Measurements from ENCODE around the gene SRC.

The SRC gene

DNA sequence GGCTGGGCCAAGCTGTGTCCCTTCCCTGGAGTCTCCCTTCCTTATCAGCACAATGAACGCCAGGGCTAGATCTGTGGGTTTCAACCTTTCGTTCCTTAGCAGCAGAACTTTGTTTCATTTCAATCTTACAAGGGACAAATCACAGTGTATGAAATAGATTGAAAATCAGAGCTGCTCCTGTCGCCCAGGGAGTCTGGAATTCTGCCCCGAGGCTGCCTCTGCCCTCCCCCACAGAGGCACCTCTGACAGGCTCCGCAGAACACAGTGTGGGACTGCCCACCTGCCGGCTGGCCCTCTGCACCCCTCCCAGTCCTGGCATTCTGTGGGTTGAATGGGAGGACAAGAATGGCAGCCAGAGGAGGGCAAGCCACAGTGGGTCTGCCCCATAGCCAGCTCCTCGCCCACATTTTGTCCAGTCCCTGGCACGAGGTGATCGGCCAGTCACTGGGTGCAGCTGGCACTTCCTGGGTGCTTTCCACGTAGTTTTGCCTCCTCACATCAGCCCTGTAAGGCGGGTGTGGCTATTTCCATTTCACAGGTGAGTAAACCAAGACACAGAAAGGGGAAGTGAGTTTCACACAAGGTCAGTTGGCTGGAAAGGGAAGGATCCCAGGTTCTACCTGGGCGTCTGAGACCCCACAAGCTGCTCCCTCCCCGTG is 30.4 kb upstream of the SRC start:
- no peak for DNase-seq

GRCh38 chr20:37316116-37316774 is 29.7 kb upstream of the SRC start:
- DNase-seq = no peak

DNA sequence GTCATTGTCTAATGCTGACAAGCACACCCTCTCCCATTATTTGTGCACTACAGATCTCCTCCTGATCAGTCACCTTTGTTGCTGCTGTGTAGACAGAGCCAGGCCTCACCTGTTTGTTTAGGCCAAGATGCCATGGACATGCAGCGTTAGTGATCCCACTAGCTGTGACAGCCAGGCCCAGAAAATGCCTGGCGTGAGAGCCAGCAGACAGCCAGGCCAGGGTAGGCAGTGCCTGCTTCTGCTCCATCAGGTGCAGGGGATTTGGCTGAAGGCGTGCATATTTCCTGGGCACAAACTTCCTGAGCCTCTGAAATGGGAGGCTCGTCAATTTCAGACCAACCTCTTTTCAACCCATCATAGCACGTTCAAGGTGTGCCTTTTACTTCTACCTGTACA is 29.2 kb upstream of the SRC start:
- DNase-seq = no peak

GRCh38 chr20:37317316-37317715 is 28.6 kb upstream of the SRC start:
- no peak for DNase-seq

DNA sequence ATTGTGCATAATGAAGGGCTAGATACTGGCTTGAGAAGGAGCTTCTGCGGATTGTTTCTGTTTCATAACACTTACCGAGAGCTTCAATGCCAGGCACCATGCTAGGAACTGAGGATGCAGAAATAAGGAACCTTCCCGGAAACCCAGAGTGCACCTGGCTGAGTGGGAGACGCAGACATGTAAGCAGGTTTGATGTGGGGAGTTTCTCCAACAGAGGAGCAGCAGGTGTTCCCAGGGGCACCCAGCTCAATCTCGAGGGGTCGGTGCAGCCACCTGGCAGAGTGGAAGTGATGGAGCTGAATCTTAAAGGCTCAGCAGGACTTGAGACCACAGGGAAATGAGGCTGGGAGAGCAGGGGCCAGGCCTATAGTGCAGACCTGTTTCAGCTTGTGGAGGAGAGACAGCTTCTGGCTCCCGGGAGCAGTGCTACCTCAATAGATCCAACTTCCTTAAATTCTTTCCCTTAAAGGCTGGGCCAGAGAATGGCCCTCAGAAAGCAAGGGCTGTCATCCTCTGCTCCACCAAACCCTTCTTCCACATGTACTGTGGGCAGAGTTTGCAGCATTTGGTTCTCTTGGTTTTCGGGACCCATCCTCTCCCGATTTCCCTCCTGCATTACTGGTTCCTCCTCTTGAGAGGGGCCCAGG is 27.8 kb upstream of the SRC start:
- DNase-seq = no peak

DNA sequence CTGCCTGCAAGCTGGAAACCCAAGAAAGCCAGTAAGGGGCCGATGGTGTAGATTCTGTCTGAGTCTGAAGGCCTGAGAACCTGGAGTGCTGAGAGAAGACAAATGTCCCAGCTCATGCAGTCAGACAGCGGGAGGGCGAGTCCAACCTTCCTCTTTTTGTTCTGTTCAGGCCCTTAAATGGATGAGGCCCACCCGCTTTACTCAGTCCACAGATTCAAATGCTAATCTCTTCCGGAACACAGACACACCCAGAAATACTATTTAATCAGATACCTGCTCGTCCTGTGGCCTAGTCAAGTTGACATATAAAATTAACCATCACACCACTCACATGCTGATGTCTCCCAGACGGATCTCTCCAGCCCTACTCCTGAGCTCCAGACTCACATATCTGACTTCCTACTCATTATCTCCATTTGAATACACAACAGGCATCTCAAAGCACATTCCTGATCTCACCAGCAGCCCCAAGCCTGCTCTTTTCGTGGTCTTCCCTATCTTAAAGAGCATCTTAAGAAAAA is 26.7 kb upstream of the SRC start:
- DNase-seq = no peak

GRCh38 chr20:37323985-37324384 is 22.0 kb upstream of the SRC start:
- no peak for DNase-seq

DNA sequence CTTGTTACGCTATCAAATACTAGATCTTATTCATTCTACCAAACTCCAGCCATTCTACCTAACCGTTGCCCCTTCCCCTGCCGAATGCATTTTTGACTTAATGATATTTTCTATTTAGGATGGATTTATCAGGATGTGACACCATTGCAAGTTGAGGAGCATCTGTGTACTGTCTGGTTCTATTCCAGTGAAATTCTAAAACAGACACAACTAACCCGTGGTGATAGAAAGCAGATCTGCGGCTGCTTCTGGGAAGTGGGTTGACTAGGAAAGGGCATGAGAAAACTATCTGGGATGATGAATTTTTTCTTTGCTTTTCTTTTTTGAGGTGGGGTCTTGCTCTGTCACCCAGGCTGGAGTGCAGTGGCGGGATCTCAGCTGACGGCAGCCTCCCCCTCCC is 20.7 kb upstream of the SRC start:
- no peak for DNase-seq

DNA sequence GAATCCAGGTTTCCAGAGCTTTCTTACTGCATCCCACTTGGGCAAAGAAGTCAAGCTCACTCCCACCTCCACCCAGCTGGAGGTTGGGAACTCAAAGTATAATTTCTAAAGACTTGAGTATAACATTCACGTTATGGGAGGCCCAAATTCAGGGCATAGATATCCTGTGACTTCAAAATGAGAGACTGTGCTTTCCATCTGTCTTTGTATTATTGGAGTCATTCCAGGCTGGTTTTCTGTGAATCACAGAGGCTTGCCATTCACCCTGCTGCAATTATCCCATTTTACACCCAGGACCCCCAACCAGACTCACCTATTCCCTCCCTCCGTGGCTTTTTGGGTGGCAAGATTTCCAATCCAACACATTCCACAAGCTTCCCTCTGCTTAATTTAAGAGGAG is 19.3 kb upstream of the SRC start:
- DNase-seq = no peak

DNA sequence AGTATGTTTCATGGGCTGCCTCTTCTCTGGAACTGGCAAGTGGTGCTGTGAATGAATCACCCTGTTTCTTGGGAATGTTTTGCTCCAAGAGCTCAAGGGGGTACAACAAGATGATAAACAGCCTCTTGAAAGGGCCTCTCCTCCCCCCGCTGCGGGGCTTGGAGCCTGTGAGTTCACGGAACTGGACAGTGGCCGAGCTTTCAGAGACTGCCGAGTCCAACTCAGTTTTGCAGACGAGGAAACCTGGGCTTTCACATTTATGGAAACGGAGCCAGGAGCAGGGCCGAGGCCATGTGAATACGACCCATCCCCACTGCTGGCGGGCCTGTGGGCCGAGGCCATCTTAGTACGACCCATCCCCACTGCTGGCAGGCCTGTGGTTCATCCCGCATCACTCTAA is 18.2 kb upstream of the SRC start:
- DNase-seq = no peak

- DNase-seq = no peak
These were observed 17.6 kb upstream of the SRC start for GRCh38 chr20:37328149-37328945.

DNA sequence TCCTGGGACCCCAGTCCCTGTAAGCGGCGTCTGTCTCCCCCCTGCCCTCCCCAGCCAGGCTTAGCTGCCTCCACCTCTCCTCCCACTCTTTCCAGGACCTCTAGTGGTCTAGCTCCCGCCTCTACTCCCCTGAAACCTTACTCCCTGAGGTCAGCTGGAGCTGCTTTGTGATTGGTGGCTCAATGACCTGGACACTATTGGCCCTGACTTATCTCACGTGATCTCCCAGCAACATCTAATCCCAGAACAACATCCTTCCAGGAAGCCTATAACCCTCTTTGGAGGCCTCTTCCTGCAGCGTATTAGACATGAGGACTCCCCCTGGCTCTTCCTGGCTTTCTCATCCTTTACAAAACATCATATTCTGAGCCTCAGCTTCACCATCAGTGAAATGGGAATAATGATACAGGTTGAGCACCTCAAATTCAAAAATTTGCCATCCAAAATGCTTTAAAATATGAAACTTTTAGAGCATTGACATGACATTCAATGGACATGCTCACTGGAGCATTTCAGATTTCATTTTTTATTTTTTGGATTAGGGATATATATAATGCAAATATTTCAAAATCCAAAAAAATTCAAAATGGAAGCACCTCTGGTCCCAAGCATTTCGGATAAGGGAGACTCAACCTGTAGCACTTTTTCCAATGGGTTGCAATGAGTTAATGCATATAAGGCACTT is 16.3 kb upstream of the SRC start:
- DNase-seq = no peak

DNA sequence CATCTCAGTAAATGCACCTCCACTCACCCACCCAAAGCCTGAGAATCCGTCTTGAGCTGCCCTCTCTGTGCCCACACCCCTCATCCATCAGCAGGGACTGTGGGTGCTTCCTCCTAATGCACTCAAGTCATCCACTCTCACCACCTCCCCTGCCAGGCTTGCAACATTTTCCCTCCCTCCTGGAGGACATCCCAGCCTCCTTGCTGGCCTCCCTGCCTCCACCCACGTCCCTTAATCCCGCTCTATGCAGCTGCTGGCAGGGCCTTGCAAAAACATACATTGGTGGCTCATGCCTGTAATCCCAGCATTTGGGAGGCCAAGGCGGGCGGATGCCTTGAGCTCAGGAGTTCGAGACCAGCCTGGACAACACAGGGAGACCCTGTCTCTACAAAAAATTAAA is 15.6 kb upstream of the SRC start:
- no peak for DNase-seq

DNA sequence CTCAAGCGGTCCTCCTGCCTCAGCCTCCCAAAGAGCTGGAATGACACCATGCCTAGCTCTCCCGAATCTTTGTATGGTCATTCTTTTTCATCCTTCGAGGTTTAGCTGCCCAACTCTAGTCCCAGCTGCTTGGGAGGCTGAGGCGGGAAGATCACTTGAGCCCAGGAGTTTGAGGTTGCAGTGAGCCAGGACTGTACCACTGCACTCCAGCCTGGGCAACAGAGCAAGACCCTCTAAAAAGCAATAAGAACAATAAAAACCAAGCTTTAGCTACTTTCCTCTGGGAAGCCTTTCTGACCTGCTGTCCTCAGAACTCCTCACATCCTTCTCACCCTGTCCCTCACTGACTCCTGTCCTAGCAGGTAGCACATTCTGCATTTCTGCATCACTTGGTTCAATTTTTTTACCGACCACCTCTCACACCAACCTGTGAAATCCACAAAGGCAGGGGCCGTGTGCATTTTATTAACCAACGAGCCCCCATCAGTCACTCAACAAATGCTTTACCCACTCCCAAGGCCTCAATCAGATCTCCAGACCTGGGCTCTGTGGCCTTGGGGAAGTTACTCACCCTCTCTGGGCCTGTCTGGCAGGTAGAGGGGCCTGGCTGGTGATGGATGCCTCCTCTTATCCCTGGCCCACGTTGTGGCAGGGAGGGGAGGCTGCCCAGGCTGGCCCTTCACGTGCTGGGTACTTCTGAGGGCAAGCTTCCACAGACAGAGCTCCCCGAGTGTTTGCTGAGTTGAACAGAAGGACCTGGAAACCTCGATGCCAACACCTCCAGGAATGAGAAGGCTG is 14.7 kb upstream of the SRC start:
- DNase-seq = no peak

DNA sequence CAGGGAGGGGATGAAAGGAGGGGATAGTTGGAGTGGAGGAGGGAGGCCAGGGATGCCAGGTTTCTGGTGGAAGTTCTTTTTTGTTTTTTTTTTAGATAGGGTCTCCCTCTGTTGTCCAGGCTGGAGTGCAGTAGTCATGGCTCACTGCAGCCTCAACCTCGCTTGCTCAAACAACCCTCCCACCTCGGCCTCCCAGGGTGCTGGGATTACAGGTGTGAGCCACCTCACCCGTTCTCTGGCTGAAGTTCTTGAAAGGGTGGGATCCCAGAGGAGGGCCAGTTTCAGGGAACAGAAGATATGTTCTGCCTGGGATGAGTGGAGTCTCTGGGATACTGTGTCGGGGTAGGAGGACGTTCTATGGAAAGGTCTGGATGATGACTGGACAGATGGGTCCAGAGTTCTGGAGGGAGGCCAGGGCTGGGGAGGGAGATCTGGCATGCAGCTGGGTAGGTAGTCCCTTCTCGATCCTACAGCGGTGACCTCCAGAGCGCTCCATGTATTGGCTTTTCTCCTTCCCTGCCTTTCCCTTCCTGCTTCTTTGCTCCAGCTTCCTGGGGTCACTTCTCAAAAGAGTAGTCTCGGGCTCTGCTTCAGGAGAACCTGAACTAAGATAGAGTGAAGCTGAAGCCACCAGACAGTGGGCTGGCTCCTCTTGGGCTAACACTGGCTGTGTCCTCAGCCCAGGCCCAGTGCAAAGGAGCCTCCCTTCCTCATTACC is 12.7 kb upstream of the SRC start:
- DNase-seq = no peak

DNA sequence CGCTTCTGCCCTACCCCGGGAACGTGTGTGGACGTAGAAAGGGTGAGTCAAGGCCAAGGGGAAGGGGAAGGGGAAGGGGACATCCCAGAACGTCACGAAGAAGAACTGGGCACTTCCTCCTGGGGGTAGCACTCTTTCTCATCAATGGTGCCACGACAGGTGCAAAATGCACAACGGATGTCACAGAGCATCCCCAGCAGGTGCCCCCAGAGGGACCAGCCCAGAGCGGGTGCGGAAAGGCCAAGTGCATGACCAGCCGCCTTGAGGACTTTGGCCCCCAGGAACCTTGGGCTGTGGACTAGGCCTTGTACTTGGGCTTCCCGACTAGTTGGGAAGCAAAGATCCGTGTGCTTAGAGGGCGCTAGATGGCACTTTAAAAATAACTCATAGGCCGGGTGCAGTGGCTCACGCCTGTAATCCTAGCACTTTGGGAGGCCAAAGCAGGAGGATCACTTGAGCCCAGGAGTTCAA is 12.1 kb upstream of the SRC start:
- no peak for DNase-seq

DNA sequence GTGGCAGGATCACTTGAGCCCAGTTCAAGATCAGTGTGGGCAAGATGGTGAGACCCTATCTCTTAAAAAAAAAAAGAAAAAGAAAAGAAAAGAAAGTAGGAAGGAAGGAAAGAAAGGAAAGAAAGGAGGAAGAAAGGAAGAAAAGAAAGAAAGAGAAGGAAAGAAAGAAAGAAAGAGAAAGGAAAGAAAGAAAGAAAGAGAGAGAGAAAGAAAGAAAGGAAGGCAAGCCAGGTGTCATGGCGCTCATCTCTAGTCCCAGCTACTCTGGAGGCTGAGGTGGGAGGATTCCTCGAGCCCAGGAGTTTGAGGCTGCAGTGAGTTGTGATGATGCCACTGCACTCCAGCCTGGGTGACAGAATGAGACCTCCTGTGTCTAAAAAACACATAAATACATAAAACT is 11.5 kb upstream of the SRC start:
- DNase-seq = no peak

- DNase-seq = no peak
These were observed 10.1 kb upstream of the SRC start for GRCh38 chr20:37335642-37336368.

DNA sequence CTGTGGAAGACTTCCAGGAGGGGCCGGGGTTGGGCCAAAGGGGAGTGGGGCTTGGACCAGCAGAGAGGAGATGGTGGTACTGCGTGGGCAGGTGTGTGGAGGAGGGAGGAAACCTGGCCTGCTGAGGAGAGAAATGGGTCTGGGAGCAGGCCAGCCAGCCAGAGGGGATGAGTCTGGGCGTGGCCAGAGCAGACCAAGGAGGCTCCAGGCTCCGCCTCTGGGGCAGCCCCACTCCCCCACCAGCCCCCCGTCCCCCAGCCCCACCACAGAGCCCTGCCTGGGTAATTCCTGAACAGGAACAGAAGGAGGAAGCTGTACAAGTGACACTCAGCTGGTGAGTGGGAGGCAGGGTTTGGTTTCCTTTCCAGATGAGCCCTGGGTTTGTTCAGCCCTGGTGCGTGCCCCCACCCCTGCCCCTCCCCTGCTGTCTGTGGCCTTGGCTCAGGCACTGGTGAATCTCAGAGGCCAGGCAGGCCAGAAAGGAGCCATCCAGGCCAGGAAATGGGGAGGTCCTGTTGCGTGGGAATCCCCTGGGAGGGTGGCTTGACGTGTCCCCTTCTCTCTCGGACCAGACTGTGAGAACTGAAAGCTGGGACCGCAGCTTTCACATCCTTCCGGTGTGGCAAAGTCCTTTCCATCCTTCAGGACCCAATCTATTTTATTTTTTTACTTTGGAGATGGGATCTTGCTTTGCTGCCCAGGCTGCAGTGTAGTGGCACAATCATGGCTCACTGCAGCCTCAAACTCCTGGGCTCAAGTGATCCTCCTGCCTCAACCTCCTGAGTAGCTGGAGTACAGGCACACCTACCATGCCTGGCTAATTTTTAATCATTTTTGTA is 9.4 kb upstream of the SRC start:
- DNase-seq = no peak

Measured in NCI-H2029 treated with DMSO at 0.1 percent for 48 hours (cell line).